HG02885 (cell line): Measurements from ENCODE around the gene KCNJ1.

ENCODE experiments used
- ATAC-seq: cut with Tn5 transposase; IDR thresholded peaks from one replicate; pipeline ENCODE4 v1.9.1; 2021; ENCODE audit warnings: mild to moderate bottlenecking; ENCODE audit not compliant: unreplicated experiment, poor library complexity

The KCNJ1 gene

DNA sequence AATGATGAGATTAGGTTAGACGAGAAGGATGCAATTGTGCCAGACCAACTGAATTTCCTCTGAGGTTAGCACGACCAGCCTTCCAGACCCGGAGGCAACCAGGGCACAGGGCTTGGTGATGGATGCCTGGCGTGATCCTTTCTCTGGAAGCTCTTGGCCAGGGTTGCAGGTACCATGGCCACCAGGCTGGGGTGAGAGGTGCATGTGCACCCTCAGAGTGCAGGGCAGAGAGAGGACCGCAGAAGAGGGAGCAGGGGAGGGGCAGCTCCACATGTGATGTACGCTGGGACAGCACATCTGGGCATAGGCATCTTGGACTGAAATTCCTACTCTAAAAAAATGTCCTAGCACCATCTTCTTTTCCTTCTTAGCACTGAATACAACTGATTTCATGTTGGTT lies 10.9 kb downstream of the KCNJ1 start:
- ATAC-seq: no peak

DNA sequence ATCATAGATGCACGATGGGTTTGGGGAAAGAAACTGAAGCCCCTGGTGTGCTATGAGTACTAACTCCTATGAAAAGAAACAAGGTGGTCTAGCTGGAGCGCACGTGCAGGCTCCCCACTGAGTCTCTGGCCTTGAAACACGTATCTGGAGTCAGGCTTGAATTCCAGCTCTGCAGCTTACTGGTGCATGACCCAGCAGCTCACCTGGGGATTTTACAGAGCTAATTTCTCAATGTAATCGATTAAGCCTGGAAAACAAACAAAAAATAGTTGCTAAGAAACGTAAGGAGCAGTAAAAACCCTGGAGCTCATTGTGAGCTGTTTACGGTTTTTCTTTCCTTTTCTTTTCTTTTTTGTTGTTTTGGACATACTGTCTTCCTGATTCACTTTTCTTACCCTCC lies 12.3 kb downstream of the KCNJ1 start:
- ATAC-seq: no peak

DNA sequence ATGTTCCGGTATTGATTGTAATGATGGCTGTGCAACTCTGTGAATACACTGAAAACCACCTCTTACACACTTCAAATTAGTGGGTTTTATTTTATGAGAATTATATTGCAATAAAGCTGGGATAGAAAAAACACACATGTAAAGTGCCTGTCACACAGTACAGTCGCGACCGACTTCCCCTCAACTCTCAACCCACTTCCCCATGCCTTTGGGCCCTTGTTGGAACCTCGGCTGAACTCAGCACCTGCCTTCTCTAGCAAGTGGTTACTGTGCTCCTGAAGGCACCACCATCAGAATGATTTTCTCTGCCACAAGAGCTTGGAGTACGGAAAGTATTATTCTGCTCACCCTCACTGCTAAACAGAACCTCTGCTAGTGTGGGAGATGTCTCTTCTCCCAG lies 13.5 kb downstream of the KCNJ1 start:
- no peak for ATAC-seq

DNA sequence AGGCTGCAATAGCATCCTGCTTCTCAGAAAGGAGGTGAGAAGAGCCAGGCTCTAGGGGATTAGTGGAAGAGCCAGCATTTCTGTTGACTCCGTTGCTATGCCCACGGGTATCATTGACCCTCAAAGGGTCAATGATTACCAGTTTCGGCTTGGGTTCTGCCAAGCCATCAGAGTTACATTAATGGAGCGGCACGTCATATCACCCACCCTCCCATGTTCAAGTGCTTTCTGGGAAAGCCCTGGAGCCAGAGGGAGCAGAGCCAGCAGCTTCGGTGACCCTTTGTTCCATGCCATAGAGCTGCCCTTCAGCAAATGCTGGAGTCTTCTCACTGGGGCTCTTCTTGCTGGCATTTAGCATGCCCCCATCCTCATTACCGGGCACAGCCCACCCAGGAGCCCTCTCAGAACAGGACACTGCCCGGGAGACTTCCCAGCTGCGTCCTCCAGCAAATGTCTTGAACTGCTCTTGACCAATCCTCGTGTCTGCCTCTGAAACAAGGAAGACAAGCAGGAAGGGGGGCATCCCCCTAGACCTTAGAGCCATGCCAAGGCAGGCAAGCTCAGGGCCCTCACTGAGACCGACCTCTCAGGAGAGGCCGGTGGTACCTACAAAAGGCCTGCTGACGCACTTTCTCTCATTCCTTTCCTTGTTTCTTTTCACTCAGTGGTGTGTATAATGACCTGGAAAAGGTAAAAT lies 14.6 kb downstream of the KCNJ1 start:
- ATAC-seq: no peak

DNA sequence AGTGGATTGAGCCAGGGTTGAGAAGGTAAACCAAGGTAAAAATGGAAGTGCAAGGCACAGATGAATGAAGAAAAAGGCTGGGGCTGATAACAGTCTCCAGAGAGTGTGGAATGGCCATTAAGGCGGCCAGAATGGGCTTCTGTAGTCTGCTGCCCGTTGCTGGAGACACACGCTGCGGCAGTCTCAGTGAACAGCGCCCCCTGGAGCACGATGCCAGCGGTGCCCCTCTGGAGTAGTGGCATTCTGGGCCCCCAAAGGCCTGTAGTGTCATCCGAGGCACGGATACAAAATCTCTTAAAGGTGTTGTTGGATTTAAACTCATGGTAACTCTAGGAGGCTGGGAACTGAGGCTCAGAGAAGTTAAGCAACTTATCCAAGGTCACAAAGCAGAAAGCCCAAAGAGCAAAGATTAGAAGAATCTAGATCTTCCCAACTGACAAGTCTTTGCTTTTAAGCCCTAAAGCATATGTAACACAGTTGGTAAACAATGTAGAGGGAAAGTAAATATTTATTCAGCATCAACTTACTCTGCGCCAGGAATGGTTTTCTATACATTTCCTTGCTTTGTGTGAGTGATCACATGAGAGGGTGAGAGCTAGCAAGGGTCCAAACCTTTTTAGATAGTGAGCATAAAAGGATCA lies 18.2 kb downstream of the KCNJ1 start:
- peak; percentile 89 for ATAC-seq

DNA sequence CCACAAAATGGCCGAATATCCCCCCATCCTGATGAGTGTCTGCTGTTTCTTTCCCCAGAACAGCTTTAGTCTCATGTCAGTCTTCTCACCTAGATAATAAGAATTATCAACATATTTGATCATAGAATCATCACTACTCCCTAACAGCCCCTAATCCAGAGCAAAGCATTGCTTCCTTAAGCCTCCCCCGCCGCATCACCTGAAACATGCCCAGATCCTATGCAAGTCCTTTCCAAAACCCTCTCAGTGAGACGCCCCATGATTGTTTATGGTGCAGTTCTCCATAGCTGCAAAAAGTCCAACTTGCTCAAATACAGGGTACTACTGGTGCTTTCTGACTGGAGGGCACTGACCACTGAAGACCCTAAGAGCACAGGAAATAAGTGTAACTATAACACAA lies 20.1 kb downstream of the KCNJ1 start:
- no peak for ATAC-seq

DNA sequence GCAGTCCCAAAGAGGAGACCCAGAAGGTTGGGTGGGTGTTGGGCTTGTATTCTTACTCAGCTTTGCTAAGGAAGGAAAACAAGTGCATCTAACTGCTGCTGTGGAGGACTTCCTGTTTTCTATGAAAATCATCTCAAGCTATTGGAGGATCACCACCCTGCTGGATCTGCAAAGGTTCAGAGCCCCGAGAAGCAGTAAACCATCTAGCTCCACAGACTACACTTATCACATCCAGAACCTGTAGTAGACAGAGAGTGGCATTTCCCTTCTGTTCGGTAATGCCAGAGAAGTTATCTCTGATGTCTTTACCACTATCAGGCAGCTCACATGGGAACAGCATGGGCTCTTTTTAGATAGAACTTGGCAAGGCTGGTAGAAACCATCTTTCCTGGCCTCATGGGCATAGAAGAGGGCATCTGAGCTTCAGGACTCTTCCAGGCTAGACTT lies 21.7 kb downstream of the KCNJ1 start:
- ATAC-seq: peak; percentile 29

DNA sequence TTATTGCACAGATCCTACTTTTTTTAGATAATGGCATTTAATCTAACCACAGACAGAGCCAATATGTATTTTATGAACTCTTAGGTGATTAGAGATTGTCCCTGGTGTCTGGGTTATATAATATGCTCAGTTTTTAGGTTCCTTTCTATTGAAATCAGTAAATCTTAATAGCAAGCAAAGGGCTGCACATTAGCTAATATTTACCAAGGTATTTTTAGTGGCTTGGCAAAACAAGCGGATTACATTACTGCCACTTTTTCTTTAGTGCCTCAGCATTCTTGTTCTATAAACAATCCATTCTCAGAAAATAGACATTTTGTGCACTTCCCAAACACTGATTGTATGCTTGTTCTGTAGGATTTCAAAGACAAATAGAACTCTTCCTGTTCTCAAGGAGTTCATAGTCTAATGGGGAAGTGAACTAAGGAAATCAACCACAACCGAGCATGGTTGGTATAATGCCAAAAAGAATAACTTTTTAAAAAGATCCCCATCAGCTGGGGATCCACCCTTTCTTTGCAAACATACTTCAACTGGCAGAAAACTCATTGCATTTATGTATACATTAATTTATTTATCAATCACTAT lies 23.8 kb downstream of the KCNJ1 start:
- no peak for ATAC-seq

DNA sequence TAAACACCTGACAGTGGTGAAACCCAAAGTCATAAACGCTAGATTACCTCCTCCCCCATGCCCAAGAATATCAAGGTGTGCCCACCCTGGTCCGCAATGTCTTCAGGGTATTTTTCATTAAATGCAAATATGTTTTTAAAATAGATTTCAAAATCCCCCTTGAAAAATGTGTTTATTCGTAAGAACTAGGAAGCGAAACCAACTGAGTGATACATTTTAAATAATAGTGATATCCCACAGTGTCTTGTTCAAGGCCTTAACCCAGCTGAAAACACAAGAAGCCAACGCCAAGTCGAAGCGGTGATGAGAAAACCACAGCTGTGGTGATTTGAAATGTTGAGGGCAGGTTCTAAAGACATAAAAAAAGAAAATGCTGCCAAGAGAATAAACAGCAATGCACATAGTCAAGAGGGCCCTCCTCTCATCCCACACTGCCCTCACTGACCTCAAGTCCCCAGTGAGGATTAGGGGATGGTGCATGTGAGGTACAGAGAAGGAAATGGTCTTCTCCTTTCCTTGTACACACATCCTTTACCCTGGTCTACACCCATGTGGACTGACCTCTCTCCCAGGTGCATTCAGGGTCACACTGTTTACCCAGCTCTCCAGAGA lies 25.5 kb downstream of the KCNJ1 start:
- peak; percentile 56 for ATAC-seq

DNA sequence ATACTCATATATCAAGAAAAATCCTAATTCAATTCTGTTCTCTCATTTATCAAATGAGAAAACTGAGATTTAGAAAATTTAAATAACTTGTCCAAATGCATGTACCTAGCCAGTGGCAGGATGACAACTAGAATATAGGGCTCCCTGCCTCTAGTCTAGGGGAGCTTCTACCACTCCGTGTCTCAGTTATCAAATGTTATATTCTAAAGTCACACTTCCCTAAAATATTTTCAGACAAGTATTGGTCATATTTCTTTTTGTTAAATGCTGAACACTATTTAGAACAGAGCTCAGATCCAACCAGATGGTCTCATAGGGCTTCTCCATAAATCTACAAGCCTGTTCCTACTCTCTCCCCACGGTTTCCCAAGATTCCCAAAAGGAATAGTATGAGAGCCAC lies 26.3 kb downstream of the KCNJ1 start:
- no peak for ATAC-seq

DNA sequence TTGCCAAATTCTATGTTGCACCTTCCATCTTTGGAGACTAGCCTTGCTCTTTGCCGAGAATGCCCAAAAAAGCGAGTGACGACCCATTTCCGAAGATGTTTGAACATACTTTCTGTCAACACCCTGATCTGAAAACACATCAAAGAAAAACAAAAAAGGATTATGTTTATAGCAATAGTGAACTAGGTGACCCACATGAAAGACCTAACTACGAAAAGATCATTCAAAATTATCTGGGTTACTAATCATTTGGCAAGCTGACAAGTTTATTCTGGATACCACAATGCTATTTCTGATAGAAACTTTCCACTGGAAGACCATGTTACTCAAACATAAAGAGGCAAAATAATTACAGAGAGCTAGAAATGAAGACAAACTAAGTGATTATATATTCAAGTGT lies 27.0 kb downstream of the KCNJ1 start:
- ATAC-seq: no peak

DNA sequence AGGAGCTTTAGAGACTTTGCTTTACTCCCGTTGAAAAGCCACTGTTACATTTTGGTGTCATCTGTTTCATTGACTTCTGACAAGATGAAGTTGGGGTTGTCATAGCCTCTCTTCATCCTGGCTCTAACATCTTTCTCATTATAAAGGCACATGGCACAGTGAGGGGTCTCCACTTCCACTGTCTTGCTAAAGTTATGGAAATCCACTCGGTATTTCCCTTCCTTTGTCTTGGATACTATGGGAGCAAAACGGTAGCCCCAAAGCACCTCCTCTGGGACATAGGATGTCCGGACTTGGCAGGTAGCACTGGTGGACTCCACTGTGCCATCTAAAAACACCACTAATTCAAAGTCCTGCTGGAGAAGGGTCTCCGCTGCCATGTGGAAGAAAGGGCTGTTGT lies 28.0 kb downstream of the KCNJ1 start:
- no peak for ATAC-seq

DNA sequence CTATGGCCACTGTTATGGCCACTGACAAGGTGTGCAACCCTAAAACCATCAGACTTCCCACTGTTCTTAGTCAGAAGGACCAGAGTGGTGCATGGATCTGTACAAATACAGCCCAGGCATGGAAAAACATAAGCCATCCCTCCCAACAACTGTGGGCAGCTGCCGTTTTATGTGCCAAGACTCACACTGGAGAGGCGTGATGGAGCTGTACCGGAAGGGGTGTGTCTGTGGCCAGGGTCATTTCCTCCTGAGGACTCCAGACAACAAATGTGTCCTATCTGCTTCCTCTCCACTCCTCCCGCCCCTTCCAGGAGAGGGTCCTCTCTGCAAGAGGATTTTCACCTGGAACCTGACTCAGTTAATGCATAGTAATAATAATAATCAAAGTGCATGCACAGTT lies 29.5 kb downstream of the KCNJ1 start:
- ATAC-seq: no peak

DNA sequence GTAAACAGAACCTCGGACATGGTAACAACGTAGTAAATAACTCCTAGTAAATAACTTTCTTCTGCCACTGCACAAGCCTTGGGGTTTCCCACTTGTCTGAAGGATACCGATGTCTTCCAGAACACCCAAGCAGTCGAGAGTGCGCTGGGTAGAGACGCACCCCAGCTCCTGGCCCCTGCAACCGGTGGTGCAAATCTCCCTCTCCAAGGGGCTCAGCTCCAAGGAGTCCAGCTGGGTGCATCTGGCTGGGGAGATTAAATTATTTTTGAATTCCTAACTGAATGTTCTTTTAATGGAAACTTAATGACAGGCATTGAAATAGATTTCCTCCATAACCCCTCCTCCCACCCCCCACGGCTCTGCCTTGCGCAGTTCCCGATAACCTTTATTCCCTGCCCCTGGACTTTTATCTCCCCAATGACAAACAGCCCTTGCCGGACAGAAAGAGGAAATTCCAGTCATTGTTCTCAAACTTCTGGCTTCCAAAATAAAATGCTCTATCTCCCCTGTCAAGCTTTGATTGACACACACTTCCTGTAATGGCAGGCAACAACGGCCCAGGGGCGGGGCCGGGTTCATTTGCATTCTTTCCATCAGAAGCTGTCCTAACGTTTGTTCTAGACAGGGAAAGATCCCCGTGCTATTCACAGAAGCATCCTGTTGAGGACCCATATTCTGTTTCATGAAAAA lies 31.2 kb downstream of the KCNJ1 start:
- ATAC-seq: no peak

DNA sequence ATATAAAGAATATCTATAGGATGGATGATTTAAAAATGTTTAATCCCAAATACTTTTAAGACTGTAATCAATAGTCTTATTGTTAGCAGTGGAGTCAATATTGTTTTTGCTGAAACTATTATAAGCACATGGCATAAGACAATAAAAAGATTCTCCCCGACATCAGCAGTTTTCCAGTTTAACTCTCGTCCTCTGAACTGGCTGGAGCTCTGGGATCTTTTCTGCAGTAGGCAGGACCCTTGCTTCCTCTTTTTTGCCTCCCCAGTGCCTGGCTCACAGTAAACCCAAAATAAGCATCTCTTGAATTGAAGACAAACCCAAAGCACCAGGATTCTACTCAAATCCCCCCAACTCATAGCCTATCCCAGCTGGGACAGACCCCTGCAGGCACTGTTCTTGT lies 32.9 kb downstream of the KCNJ1 start:
- no peak for ATAC-seq

DNA sequence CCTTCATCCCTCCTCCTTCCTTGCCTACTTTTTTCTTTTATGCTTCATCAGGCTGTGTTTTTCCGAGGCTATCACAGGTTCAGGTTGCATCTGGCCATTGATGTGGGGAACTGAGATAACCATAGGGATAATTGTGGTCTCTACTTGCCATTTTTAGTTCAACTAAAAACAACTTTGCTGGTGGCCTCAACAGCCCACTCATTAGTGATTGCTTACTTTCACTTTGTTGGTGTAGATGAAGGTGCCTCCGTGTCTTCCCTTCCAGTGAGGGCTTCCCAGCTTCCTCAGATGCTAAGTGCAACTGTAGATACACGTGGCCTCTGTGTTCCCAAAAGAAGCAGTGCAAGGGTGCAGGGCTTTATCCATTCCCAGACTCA lies 35.0 kb downstream of the KCNJ1 start:
- ATAC-seq: peak; percentile 60

DNA sequence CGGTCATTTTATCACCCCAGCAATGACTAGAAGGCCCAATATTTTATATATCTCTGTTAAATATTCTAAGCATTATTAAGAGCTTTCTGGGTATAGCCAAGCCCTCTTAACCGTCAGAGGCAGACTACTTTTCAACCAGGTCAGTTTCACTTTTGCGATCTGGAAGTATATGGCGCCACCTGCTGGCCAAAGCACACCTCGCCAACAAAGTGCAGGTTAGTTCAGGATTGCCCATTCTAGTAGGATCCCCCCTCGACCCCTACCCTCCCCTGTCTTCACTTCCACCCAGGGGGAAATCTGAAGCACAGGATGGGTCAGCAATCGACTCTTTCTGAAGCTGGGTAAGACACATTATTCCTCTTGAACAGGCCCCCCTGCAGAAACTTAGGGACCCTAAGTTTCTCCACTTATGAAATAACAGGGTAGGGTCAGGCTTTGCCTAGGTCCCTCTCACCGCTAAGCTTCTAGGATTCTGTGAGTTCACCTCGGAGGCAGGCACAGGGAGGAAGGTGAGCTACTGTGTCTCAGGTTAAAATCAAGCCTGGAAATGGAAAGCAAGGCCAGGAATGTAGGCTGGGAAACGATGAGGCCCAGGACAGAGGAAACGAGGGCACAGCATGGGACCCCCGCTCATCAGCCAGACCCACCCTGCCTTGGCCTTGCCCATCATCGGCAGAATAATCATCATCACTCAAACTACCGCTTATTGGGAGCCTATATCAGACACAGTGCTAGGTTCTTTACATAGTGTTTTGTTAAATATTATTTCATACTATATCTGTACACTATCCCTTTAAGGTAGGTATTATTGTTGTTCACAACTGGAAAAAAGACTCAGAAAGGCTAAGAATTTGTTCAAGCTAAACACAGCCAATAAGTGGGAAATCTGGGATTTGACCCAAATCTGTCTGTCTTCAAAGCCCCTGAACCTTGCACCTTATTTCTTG lies 35.6 kb downstream of the KCNJ1 start:
- ATAC-seq: peak; percentile 73

DNA sequence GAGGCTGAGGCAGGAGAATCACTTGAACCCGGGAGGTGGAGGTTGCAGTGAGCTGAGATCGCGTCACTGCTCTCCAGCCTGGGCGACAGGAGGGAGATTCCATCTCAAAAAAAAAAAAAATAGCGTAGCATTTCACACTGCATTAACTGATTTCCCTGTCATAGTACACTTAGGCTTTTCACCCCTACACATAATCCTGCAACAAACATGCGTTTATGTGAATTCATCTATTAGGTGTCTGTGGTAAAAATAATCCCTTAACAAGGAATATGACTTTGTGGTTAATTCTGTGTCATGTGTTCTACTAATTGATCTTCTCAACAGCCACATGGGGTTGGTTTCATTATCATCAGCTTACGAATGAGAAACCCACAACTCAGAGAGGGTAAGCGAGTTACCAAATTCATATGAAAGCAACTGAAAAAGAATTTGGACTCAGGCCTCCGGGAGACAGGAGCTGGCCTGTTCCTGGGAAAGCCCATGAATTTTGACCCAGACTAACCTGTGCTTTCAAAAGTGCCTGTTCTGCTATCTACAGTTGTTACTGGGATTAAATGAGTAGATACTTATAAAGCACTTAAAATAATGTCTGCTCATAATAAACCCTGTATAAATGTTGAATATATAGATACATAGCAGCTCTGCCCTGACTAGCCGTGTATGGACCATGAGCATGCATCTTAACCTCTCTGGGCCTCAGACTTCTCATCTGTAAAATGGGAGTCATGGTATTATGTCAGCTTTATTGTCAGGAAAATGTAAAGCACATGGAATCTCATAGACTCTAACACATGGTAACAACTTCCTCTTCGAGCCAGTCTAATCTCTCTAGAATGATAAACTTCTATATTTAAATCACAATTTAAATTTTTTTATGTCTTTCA lies 36.6 kb downstream of the KCNJ1 start:
- ATAC-seq: peak; percentile 43

DNA sequence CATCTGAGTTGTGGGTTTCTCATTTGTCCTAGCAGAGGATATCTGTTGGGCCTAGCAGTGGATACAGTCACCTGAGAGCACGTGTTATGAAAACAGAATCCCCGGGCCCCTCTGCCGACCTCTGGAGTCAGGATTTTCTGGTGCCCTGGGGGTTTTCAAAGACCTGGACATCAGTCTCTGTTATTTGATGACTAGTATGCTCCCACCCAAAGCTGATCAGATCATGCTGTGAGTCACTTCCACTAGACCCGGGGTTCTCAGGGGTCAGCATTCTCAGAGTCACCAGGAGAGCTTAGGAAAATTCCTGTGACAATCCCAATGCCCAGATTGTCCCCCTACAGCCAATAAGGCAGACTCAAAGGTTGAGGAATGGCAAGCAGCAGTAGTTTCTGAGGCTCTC lies 38.7 kb downstream of the KCNJ1 start:
- no peak for ATAC-seq
